Measurements from ENCODE around the gene TMEM59L. TPM values are rescaled to one million over a fixed set of nuclear protein-coding genes. Genes with fewer than 3 reads are reported as not detected.

The TMEM59L gene
- total and polyA plus RNA-seq, 2 of the 4 experiments (the other 2 are of a cell fraction), result under 0.01 to 5.9 TPM

- Histone ChIP-seq H2AFZ (replicated peaks; ENCODE audit: low read length, poor library complexity) (no peak overlapping the region), H4K5ac (ENCODE audit: low read depth, low read length) (no peak overlapping the region), H3K9me1 (ENCODE audit: insufficient read depth, low read length) (peaks cover 12% of the 10 kb centered on the region), H3K18ac (ENCODE audit: low read depth, low read length) (no peak overlapping the region), H3K14ac (replicated peaks; ENCODE audit: low read depth, low read length) (no peak overlapping the region), H2BK20ac (ENCODE audit: low read depth, low read length) (no peak overlapping the region), H3K23ac (ENCODE audit: low read depth, low read length) (no peak overlapping the region), H3K4me1 (ENCODE audit: control insufficient read depth, insufficient read depth, low read length) (peaks cover 7% of the 10 kb centered on the region), H3K4me2 (ENCODE audit: low read depth, low read length) (no peak overlapping the region), H2BK5ac (ENCODE audit: low read depth, low read length, poor library complexity, severe bottlenecking) (no peak overlapping the region), H3K56ac (ENCODE audit: extremely low read depth, insufficient read depth, low read length) (no peak overlapping the region), H4K8ac (ENCODE audit: low read depth in 2 of 2, low read length in 2 of 2) (no peak overlapping the region), H2AK9ac (replicated peaks; ENCODE audit: low read depth, low read length, poor library complexity) (no peak overlapping the region), H3K79me1 (ENCODE audit: low read depth in 1 of 2, low read length in 2 of 2) (peaks cover 12 to 30% of the 10 kb centered on the region in 2 experiments), H3K36me3 (ENCODE audit: control insufficient read depth, insufficient read depth, low read length) (no peaks in the 10 kb centered on the region), H2BK120ac (ENCODE audit: low read depth, low read length) (no peak overlapping the region), H3K9me3 (ENCODE audit: control insufficient read depth, insufficient read depth, low read length) (no peaks in the 10 kb centered on the region), H3K4me3 (ENCODE audit: insufficient read depth, low read depth, low read length) (no peak overlapping the region), H3K9ac (ENCODE audit: low read depth, low read length) (no peak overlapping the region), H4K91ac (ENCODE audit: insufficient read depth, low read depth, low read length) (no peak overlapping the region), H3K27ac (ENCODE audit: insufficient read depth, low read length) (no peak overlapping the region), H2BK15ac (ENCODE audit: low read depth, low read length) (no peak overlapping the region), H3K4ac (ENCODE audit: low read depth, low read length) (no peak overlapping the region), H4K20me1 (ENCODE audit: insufficient read depth, low read length) (peaks cover 1% of the 10 kb centered on the region), H2AK5ac (ENCODE audit: low read depth, low read length) (no peak overlapping the region), H3K27me3 (ENCODE audit: control insufficient read depth, insufficient read depth, low read length) (no peaks in the 10 kb centered on the region)
- TF ChIP-seq MAZ (IDR thresholded peaks at IDR 0.05; ENCODE audit: borderline replicate concordance, low read depth, low read length), result no peak
- DNase-seq, result no peak
- BruUV-seq (replicated peaks), result no TSS peak
- ATAC-seq (ENCODE audit: low read depth), result no peak
- POLR2A ChIA-PET (ENCODE audit: unreplicated experiment), result no interaction called here
- intact Hi-C loops (cut with micrococcal nuclease), result no loop called here
- no CpG with 5 or more reads among the region's 6 CpGs for WGBS, 2 experiments (ENCODE audit: extremely low coverage in 2 of 2, insufficient read length in 1 of 2)
- dilution Hi-C loops (cut with HindIII; ENCODE audit: low sequenced_read_pairs, unreplicated experiment), result no loop called here
- CTCF ChIA-PET, result interaction anchor here (1.2 kb wide), 1 partner anchor 29 kb away, joined by 3 read pairs; the partner anchor contains the start of gene CRLF1
- in situ Hi-C loops (cut with MboI; ENCODE audit: low sequenced_read_pairs), result no loop called here
Measured at GRCh38 chr19:18635831-18636182, 23.1 kb downstream of the TMEM59L start.

Measured in IMR-90 (cell line).